Ecto neural progenitor cell (in vitro differentiated cells): Measurements from ENCODE around the gene ROR2.

ENCODE experiments used
- DNase-seq: peaks from one replicate; pipeline ENCODE4 v3.0.0-alpha.2; 2018; ENCODE audit warnings: low spot score

Gene ROR2

GRCh38 chr9:91817493-91818224, 132.4 kb downstream of the ROR2 start:
- DNase-seq: no peak

DNA sequence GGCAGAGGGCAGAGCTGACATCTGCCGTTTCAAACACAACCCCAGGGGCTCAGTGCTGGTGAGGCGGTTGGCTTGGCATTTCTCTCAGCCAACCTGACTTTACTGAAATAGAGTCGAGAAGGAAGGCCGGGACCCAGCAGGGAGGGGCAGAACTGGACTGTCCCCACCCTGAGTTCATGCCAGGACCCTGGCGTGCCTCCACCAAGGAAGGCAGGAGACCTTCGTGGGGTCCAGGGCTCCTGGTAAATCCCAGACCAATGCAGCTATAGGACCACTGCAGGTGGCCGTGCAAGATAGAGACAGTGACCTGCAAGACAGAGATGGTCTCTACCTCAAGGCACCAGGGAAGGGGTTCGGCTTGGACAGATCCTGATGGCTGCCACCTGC, 132.9 kb downstream of the ROR2 start:
- no peak for DNase-seq

GRCh38 chr9:91816356-91816755, 133.7 kb downstream of the ROR2 start:
- no peak for DNase-seq

- DNase-seq: peak; percentile 27
These were observed 134.1 kb downstream of the ROR2 start for GRCh38 chr9:91815896-91816295.

DNA sequence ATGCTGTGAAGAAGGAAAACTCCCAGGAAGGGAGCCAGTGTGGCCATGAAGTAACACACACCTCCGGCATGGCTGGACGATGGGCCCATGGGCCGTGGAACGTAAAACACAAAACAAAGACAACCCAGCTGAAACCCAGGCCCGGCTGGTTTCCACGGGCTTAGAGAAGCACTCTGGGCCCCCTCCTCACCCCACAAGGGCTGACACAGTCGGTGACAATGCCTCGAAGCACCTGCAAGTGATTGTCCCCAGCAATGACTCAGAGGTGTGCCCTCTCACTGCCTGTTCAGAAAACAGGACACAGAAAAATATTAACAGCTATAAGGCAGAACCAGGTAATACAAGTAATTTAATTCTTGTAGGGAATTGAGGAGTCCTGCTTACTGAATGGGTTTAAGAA, 135.3 kb downstream of the ROR2 start:
- DNase-seq: peak; percentile 32

GRCh38 chr9:91814201-91814600, 135.8 kb downstream of the ROR2 start:
- DNase-seq: peak; percentile 29

DNA sequence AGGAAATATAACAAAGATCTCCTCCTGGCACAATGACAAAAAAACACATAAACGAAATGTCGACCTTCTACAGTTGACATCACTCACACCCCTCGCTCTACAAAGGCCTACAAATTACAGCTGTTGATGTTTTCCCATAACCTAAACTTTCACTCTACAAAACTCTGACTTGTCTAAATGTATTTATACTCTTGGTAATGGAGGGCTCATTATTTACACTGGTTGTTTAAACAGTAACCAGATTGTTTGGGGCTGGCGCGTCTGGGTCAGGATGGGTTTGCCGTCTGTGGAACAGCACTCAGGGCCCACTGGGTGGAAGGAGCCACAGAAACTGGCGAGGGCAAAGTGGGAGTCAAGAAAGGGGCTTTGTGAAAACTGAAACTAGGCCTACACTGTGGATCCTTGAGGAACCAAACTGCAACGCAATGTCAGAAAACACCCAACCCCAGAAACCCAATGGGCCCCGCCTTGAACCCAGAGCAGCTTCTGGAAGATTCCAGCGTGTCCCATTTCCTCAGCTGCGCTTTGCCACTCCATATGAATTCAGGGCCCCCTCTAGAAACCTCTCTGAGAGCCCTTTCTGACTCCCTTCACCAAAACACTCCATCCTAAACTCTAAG, 136.7 kb downstream of the ROR2 start:
- DNase-seq: peak; percentile 6

DNA sequence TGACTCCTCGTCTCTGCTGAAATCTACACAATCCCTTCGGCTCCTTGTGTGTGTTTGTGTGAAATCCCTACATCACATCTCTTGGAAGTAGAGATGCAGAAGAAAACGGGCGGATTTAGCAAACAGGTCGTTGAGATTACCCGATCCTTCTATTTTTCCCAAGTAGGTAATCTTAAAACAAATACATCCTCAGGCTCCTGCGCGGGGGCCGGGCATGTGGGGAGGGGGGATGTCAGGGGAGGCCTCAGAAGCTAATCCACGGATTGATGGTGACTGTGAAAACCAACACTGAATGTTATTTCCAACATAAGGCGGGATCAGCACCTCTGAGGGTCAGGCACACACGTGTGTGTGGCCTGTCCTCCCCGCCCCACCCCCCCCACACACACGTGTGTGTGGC, 137.8 kb downstream of the ROR2 start:
- DNase-seq: peak; percentile 38

DNA sequence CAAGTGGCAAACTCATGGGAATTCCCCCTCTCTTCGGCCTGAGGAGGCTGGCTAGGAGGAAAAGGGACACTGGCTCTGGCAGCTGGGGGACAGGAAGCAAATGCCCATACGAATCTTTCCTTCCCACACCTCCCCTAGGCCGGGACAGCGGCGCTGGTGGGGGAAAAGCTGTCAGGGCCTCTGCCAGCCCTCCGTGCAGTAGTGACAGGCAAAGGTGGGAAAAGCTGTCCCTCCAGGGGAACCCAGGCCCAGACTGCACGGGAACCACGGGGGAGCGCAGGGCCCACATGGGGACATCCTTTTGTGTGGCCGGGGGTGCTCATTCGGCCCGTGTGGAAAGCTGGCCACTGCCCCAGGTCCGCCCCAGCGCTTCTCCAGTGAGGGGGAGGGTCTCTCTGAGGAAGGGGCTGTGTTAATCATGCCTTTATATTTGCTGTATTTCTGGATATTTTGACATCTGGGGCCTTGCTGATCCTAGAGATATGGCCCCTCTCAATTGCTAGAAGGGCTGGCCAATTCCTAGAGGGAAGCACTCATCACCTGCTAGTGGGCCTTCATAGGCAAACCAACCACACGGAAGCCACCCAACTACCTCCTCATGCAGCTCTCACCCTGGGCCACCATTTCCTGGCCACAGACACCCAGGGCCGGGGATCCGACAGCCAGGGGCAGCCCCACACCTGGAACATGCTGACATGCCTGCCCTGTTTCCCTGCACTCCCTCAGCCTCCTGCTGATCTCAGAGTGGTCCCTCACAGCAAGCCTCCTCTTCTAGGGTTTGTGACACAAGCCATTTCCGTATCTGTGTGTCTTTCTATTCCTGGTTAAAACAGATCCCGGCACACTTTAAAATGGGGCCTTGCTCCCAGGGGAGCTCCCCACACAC, 138.8 kb downstream of the ROR2 start:
- DNase-seq: peak; percentile 40

DNA sequence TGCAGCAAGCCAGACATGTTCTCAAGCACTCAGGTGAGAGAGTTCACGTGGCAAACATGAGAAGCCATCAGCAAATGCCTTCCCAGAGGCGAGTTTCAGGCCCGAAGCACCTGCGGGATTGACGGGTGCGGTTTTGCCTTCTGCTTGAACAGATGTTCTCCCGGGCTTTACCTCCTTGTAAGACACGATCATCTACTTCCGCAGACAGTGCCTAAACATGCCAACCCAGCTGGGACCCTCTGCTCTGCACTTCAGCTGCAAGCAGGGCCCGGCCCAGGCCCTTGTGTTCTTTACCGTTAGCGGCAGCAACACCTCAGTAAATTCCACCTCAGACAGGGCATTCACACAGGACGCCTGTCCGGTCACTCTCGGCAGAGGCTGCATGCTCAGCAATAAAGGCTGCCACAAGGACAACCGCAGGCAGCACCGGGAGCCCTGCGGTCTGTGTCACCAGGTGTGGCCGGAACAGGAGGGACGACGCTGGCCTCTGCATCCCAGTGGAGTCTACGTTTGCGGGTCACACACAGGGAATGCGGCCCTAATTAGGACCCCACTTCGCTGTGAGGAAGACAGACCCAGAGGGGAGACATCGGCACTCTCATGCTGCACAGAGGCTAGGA, 139.6 kb downstream of the ROR2 start:
- peak; percentile 40 for DNase-seq

- DNase-seq: peak; percentile 44
These were observed 140.3 kb downstream of the ROR2 start for GRCh38 chr9:91809581-91810285.

- peak; percentile 10 for DNase-seq
These were observed 142.3 kb downstream of the ROR2 start for GRCh38 chr9:91807643-91808246.

- DNase-seq: peak; percentile 29
These were observed 145.0 kb downstream of the ROR2 start for GRCh38 chr9:91805031-91805430.

GRCh38 chr9:91803970-91804752, 145.9 kb downstream of the ROR2 start:
- DNase-seq: peak; percentile 37

DNA sequence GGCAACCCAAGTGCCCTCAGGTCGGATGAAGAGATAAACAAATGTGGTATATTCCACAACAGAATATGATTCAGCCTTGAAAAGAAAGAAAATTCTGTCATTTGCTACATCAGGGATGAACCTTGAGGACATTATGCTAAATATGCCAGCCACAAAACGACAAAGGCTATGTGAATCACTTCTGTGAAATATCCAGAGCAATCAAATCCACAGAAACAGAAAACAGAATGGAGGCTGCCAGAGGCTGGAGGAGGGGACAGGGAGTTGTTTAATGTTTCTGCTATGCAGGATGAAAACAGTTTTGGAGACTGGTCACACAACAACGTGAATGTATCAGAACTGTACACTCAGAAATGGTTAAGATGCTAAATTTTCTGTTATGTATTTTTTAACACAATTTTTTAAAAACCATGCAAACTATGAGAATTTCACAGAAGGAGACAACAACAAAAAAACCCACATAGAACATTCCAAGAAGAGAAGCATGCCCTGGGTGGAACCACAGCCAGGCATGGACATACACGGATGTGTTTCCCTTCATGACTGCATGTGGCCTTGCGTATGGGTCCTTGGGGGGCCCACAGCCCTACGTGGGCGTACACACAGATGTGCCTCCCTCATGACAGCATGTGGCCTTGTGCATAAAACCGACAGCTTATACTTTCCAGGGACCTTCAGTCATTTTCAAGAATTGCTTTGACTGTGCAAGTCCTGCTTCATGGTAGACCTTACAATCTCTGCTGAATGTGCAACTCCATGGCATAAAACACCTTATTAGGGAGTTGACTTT, 146.7 kb downstream of the ROR2 start:
- DNase-seq: peak; percentile 14

- no peak for DNase-seq
These were observed 147.6 kb downstream of the ROR2 start for GRCh38 chr9:91802391-91802790.

DNA sequence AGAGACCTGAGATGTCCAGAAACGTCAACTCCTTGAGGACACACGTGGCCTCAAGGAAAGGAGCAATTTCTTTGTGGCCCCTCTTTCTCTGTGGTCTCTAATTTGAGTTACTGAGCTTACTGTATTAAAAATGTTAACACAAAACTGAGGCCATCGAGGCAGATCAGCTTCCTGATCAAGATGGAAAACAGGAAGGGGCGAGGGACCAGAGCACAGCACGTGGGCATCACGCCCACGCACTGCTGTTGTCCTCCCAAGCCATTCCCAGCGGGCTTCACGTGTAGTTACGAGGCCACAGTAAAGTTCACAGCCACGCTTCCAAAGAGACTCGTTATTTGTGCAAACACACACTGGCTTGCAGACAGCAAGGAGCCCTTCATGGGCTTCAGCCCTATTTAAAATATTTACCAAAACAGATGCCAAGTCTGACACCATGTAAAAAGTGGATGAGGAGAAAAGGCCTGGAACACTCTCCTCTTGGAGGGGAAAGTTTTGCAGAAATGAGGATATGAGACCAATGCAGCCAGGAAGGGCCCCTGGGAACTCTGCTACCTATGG, 149.5 kb downstream of the ROR2 start:
- DNase-seq: no peak

- no peak for DNase-seq
These were observed 150.8 kb downstream of the ROR2 start for GRCh38 chr9:91799113-91799744.
